Stimulated activated CD8-positive, alpha-beta memory T cell treated with anti-CD3 and anti-CD28 coated beads, Interleukin-7, amount 100 ng/mL, for 24 hours (primary cell): Measurements from ENCODE around the gene KCNQ5.

ENCODE experiments used
- DNase-seq: peaks from one replicate; pipeline ENCODE4 v3.0.0-alpha.2; 2020; ENCODE audit warnings: low read depth

Gene KCNQ5

GRCh38 chr6:72742001-72742673 lies 120.3 kb downstream of the KCNQ5 start:
- DNase-seq, result no peak

DNA sequence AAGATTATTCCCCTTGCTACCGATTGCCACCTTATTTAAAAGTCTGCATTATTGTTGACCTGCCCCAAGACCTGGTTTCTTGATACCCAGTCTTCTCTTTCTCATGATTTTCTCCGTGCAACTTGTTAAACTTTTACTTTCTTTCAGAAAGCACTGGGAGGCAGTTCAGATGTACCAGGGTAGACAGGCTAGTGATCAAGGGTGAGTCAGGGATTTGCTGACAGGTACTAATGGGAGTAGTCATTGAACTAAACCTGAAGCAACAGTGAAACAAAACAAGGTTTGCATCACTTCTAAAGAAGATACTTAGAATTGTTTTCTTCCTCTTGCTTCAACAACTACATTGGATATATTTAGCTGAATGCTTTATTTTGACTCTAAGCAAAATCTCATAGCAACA lies 124.4 kb downstream of the KCNQ5 start:
- no peak for DNase-seq

- no peak for DNase-seq
Measured at GRCh38 chr6:72748759-72749158, 126.9 kb downstream of the KCNQ5 start.

GRCh38 chr6:72755752-72756151 lies 133.9 kb downstream of the KCNQ5 start:
- DNase-seq, result no peak

DNA sequence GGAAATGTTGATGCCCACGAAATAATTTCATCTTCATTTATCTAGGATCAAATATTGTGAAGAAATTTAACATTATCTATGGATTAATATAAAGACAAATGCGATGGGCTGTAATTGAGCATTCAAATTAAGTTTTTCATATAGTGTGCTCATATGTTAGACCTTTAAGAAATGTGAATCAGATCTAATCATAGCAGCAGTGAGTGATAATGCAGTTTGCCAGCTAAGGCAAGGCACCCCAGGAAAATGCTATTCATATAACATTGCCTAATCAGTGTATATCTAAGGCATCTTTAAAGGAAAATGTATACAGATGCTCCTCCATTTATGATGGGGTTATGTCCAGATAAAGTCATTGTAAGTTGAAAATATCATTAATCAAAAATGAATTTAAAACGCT lies 135.2 kb downstream of the KCNQ5 start:
- no peak for DNase-seq

- no peak for DNase-seq
Measured at GRCh38 chr6:72757926-72758325, 136.1 kb downstream of the KCNQ5 start.

DNA sequence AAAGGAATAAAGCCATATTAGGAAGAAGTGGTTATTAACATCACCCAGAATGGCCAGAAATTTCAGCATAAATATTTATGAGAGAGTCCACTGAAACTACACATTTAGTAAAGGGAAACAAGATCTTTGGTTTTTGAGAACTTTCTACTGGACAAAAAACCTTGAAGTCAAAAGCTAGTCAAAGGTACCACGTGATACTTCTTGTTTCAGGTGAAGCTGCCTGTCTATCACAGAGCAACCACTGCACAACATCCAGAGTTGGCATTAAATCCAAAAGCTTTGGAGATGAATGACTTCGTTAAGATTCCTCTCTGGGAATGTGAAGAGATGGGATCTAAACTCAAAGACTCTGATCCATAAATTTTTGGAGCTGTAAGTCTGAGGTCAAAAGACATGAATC lies 137.0 kb downstream of the KCNQ5 start:
- no peak for DNase-seq

GRCh38 chr6:72760114-72760793 lies 138.4 kb downstream of the KCNQ5 start:
- no peak for DNase-seq

DNA sequence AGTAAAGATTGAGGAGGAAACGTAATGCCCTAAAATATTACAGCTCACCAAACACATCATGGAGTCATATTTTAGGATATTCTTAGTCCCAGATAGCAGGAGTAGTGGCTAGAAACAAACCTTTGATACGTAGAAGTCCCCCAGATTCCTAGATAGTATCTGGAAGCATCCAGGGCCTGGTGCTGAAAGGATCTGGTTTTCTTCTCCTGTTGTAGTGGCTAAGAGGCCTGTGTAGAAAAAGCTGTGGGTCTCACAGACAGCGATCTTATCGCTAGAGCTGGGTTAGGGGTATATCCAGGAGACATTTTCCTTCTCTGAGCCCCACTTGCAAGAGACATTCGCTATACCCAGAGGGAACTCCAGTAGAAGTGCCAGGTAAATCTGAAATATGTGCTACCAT lies 139.9 kb downstream of the KCNQ5 start:
- no peak for DNase-seq

DNA sequence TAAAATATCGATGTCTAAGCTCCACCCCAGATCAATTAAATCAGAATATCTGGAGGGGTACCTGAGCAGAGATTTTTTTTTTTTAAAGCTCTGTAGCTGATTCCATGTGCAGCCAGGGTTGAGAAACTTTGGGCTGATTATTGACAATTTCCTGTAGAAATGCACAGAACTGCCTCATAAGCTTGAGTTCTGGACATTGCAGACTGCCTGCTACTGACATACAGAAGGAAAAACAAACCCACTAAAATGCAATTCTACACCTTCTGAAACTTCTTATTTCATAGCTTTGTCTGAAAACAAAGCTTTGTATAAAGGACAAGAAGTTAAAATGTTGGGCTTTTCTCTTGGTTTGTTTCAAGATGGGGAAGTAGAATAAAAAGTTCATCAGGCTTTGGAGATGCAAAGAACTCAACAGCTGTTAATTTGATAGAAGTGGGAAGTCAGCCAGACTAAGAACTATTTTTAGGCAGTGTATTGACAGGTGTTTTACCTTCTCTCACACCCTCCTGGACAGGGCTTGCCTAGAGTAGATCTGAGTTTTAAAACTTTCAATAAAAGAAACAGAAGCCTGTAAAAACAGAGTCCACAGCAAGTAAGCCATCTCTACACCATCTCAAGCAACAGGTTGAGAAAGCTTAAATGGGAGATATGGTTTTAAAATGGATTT lies 147.7 kb downstream of the KCNQ5 start:
- DNase-seq, result no peak

- no peak for DNase-seq
Measured at GRCh38 chr6:72770959-72771358, 149.1 kb downstream of the KCNQ5 start.

GRCh38 chr6:72776456-72776855 lies 154.6 kb downstream of the KCNQ5 start:
- DNase-seq, result no peak

GRCh38 chr6:72781624-72782023 lies 159.8 kb downstream of the KCNQ5 start:
- DNase-seq, result no peak

DNA sequence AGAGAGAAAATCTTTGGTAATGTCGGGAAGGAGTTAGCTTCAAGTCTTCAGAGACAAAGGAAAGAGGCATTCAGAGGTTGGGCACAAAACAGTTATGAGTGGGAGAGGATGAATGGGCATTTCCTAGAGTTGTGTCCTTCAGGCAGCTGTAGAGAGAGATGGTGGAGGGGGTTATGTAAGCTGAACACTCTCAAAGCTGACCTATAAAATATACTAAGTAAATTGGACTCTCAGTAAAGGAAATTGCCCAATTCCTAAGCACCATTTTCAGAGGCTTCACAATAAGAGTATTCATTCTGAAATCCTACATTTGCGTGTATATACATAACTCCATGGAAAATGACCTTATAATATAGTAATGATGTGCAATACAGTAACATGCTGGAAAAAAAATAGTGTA lies 161.2 kb downstream of the KCNQ5 start:
- no peak for DNase-seq

DNA sequence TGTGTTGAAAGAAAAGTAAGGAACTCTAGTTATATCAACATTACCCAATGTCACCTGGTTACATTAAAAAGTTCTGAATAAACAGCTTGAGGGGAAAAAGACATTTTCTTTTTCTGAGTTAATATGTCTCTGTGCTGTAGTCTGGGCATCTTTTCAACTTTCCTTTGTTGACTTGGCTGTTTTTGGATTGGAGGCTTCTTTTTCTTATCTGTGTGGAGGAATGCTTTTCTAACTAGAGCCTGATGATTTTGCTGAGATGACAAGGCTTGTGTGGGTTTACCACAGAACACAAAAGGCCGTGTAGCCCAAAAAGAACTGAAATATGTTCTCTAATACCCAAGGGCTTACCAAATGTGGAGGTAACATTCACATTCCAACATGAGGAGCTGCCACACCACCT lies 161.8 kb downstream of the KCNQ5 start:
- DNase-seq, result no peak

GRCh38 chr6:72784071-72784470 lies 162.2 kb downstream of the KCNQ5 start:
- no peak for DNase-seq

DNA sequence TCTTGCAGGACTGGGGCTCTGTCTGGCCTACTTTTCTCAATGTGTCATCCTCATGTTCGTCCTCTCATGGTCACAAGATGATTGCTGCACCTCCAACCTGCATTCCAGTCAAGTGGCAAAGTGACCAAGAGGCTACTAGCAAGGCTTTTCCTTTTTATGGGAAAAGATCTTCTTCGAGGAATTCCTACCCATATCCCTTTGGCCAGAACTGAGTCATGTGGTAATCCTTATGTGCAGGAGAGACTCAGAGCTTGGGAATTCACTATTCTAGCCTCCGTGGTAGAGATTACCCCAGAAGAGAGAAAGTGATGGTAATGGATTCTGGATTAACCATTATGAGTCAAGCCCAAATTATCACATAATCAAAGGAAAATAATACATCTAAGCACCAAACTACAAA lies 162.7 kb downstream of the KCNQ5 start:
- no peak for DNase-seq

DNA sequence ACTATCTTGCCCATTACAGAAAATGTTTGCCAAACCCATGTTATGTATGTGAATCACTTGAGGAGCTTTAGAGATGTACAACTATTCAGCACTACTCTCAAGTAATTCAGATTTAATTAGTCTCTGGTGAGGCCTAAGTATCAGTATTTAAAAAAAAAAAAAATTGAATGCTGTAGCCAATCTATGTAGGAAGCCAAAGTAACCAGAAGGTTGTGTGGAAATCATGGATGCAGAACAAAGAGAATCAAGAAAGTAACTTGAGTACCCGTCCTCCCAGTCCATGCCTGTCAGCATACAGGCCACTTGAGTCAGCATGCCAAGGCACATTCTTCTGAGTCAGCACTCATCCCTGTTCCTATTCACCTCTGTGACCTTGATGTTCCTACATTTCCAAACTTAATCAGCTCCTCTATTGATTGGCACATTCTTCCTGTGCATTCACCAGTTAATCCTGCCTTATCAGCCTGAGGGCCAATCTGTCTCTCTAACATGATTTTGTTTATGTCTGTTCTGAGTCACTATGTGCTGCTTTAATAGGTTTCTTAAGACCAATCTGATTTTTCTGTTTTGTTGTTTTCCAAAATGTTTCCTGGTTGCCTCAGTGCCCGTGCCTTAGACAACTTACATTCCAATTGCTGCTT lies 165.6 kb downstream of the KCNQ5 start:
- no peak for DNase-seq

DNA sequence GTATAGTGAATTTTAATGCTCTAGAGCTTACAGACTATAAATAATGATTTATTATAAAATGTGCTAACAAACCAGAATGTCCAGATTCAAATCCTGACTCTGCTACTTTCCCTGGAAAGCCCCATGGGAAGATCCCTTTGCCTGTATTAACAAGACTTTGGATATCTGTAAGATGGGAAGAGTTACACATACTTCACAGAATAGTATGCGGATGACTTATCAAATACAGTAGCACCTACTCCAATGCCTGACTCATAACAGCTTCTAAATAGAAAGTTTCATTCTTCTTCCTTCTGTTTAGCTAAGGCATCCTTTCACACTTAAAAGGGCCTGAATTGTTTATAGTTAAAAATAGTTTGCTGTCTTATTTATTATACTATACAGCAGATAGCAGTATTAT lies 166.3 kb downstream of the KCNQ5 start:
- DNase-seq, result no peak

DNA sequence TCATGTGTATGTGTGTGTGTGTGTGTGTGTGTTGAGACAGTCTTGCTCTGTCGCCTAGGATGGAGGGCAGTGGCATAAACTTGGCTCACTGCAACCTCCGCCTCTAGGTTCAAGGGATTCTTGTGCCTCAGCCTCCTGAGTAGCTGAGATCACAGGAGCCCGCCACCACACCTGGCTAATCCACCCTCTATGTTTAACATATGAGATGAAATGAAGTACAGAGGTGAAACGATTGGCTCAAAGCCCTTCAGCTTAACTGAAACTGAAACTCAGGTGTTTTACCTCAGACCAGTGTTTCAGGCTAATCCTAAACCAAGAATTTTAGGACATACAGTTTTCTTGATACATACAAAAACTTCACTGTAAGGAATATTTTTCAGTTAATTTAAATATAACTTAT lies 167.3 kb downstream of the KCNQ5 start:
- no peak for DNase-seq

DNA sequence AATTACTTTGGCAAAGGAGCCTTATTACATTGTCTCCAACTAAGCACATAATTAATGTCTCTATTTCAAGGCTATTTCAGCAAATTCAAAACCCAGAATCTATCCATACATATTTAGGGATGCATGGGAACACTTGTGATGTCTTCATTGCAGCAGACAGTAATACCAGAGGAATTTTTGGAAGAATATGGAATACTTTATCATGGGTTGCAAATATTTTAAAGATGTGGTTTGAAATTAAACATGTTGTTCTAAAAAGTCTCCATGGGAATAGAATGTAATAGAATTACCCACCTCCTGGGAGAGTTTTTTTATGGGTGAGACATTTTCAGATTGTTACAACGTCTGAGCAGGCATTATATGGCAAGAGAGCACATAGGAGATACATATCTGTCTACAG lies 170.8 kb downstream of the KCNQ5 start:
- no peak for DNase-seq

DNA sequence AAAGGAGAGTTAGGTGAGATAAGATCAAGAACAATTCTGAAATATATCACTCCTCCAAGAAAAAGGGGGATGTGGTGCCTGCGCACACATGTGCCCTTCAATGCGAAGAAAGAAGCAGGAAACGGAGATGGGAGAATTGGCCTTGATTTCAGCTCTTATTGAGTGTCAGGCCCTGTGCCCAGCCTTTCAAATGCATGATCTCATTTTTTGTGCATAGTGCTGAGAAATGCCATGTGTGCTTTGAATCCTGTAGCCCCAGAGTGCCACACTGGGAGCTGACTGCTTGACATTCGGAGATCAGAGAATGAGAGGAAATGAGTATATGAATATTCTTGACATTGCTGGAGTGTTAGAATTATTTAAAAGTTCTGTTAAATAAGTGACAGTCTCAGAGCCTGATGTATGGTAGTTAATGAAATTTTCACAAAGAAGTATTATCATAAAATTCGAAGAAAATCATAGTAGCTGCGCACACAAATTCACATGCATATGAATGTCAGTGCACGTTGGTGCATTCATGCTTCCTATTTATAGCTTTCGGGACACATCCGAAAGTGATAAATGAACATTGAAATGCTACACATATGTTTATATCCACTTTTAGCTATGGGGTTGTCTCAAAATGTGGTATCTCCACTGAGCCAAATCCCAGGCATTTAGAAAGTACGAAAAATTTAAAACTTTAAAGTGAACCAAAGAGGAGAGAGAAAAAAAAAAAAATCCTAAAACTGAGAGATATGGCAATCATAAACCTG lies 172.0 kb downstream of the KCNQ5 start:
- no peak for DNase-seq
